HG02852 (cell line): ENCODE data around the gene ITGA8.
"Not testable (repeated sequence)": the region's sequence is repeated elsewhere in the genome, so short reads cannot be mapped to it uniquely, and the experiment has no call there.

ENCODE experiments used
- ATAC-seq: cut with Tn5 transposase; IDR thresholded peaks from one replicate; pipeline ENCODE4 v1.9.1; 2021; ENCODE audit warnings: mild to moderate bottlenecking, moderate library complexity; ENCODE audit not compliant: unreplicated experiment

Gene ITGA8

DNA sequence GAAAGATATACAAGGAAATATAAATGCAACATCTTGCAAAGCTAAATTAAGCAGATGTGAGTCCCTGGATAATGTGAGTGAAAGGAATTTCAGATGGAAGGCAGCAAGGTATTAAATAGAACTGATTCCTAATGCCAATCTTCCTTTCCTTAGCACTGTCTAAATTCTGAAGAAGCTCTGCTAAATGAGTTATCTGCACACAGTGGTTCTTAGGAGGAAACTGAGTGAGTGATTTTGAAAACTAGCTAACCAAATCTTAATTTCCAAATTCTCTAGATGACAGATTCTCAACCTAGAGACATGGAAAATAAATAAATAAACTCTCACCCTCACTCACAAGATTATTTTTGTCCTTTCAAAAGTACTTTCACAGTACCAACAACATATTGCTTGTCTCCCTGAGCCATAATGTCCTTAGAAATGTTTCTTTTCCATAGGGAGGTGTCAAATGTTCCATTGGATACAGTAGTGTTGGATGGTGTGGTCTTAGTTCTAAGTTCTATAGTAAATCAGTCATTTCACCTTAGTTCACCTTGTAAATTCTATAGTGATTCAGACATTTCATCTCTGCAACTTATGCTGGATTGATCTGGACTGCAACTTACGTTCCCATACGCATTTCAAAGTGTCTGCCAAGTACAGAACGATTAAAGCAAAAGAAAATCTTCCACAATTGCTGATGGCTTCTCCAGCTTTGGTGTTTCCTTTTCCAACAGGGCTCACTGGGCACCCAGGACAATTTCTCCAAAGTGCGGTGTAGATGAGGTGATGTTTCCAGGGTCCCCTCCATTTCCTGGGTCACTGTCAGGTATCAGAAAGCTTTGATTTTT is 203.3 kb downstream of the ITGA8 start:
- no peak for ATAC-seq

DNA sequence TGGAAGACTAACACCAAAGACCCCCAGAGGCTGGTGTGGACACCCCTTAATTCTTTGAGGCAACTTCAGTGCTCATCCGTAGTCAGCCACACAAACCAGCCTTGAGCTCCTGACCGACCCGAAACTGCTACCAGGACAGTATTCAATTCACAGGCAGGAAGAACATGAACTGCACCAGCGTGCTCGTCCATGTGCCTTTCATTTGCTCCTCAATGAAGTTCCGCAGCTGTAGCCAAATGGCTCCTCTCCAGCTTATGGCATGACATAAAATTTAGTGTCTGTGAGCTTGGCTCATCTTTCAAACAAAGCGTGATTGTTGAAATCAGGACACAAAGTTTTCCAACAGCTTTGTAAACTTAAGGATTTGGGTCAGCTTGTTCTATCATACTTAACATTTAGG is 204.5 kb downstream of the ITGA8 start:
- ATAC-seq = no peak

DNA sequence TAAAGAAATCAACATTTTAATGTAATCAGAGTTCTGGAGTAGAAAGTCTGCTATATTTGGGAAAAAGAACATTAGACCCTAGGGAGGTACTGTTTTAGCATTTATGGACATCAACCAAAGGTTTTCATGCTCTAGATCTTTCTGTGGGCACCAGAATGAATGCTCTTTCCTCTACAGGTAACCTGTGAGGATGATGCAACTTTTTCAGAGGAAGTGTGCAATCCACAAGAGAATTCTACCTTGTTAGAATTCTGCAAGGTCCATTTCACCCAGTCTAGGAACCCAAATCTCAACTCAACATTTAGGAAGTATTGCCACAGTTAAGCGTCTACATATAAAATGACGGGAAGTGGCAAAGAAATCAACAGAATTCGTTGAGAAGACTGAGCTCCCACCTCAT is 208.8 kb downstream of the ITGA8 start:
- no peak for ATAC-seq

DNA sequence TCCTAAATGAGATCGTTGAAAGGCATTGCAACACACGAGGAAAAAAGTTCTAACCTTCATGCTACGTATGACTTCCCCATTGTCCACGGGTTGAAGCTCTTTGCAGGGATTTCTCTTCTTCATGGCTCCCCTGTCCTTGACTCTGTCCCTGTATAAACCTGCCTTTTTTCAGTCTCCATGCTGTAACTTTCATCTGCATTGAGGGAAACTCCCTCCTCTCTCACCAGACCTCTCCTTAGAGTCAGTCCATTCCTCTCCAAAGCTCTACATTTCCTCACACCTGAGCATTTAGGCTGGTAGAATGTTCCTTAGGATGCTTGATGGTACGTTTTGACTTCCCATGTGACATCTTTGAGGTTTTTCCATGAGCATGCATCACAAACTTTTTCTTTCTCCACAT is 214.4 kb downstream of the ITGA8 start:
- ATAC-seq = no peak

DNA sequence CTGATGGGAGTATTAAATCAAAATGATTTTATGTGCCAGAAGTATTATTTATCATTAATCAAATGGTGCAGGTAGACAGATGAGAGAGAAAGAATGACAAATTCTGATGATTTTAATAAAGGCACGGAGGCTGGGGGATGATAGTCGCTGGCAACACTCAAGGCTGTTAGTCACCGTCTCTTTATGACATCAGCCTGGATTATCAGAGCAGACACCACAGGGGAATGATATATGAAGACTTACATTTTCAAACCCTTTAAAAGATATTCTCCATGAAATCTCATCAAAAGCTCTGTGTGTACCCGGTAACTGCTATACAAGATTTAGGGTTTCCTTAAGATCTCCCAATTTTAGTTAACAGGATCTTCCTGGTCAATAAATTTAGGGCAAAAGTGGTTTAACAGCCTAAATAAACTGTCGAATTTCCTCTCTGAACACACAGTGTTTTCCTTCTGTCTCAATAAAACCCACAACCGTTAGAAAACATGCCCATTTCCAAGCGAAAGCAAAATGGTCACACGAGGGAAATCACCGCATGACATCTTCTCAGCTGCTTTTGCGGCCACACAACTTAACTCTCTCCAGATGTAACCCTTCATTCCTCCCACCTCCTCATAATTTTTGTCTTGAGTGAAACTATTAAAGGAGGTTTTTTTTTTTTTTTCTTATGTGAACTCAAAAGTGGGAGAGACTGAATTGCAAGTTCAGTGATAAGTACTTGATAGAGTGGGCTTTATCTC is 215.5 kb downstream of the ITGA8 start:
- peak; percentile 71 for ATAC-seq

DNA sequence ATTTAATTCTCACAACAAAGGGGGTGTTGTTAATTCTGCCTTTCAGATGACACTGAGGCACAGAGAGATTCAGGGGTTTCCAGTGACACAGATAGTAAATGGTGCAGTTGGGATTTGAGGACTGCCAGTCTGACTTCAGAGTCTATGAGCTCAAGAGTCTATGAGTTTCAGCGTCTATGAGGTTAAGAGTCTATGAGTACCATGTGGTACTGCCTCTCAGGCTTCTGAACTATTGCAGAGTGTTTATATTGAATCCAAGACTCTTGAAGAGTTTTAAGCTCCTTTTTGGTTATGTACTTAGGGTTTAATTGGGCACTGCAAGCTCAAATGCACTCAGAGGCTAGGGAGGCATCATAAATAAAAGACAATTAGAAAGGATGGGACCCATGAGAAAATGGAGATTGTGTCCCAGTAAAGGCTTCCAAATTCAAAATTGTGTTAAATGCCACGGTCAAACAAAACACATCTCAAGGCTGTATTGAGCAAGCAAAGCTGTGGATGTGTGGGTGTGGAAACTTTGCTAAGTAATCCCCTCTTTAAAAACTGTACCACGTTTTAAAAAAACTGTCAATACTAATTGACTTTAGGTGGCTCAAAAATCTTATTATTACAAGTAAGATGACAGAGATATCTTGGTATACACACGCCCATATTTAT is 224.7 kb downstream of the ITGA8 start:
- ATAC-seq = no peak

DNA sequence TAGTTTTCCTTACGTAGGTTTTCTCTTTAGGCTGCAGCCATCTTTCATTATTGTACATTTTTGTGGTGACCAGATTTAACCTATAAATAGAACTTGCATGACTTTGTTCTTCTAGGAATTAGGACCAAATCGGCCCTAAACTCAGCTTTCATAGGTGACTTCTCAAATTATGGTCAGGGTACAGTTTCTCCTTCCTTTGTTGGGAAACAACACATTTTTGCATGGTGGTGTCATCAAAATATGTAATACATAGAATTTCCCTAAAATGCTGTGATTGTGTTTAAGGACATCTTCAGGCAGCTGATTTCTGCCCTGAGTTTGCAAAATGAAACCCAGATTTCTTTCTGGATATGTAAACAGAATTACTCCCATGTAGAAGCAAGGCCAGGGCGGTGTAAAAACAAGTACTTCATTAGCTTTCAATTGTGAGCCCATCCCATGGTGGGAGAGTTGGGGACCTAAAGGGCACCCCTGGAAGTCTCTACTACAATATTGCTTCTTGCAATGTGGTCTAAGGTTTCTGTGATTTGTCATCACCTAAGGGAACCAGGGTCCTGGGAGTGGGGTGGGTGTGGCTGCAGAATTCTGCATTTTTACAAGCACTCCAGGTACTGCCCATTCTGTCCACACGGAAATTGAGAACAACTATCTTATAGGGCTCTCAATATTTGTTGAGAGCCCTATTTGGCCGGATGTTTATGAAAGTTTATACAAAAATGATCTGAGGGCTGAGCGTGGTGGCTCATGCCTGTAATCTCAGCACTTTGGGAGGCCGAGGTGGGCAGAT is 227.7 kb downstream of the ITGA8 start:
- no peak for ATAC-seq

DNA sequence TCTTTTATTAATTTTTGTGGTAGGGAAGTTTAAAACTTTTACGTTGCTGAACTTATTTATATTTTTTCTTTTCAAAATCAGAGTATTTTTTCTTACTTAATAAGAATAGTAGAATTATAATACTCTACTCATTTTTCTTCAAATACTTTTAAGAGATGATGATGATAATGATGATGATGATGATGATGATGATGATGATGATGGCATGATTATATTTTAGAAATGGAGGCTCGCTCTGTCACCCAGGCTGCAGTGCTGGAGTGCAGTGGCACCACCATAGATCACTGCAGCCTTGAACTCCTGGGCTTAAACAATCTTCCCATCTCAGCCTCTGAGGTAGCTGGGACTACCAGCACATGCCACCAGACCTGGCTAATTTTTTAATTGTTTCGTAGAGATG is 230.3 kb downstream of the ITGA8 start:
- no peak for ATAC-seq

DNA sequence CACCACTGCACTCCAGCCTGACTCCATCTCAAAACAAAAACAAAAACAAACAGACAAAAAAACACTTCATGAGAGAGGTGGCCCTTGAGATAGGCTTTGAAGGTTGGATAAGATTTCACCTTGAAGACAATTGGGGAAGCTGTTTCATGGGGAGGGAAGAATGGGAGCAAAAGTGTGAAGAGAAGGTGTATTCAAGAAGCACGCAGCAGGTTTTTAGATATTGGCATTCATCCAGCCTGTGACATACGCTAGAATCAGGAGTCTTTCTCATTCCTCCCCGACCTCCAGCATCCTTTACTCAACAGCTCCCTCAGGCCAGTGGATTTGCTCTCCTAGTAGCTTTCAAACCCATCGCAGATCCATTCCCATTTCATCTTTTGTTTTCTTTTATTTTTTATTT is 232.3 kb downstream of the ITGA8 start:
- ATAC-seq = no peak

DNA sequence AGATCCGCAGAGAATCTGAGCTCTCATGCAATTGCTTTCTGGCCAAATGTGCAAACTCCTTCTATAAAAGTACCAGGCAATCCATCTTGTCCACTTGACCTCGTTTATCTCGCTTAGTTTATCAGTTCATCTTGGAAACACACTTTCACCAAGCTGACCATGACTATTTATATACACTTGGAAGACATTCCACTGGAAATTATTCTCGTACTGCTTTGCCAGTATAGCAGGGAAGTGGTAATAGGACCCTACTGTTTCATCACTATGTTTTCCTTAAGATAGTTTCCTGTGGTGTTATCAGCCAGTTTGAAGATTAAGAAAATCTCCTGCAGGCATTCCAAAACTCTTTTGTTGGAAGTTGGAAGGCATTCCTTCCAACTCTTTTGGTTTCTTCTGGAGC is 233.3 kb downstream of the ITGA8 start:
- ATAC-seq = no peak

DNA sequence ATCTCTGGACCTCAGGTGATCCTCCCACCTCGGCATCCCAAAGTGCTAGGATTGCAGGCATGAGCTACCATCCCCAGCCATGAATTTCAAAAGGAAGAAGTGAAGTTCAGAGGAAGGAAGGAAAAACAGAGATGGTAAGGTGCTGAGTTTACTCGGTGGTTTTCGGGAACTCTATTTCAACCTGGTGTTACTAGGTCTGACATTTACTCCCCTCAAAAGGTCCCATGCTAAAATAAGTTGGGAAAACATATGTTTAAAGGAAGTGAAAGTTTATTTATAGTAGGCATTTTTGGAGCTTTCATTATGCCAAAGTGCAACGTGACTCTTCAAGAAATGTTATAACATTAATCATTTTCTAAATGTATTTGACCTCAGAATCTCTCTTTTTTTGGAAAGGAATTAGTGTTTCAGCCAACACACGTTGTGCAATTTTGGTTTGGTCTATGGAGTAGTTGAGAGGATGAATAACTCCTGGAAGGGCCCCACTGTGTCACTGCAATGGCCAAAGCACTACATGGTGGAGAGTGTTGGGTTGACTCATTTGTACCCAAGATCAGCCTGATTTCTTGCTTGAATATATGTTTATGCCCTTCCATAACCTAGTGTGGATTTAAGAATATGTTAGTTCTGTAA is 233.9 kb downstream of the ITGA8 start:
- no peak for ATAC-seq

DNA sequence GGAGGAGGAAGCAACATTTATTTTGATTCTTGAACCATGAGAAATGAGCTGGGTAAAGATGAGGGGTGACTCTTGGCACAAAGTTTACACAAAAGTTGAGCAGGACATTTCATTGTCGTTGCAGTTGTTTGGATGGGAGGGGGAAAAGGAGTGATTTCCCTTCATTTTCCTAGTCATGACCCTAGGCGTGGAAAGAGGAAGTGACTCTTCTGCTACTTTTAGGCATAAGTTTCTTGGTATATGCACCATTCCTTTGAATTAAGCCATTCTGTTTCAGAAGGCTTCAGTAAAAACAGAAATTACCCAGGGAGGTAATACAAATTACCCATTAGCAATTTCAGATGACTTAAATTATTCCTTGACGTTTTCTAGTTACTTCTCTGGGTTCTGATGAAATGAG is 234.7 kb downstream of the ITGA8 start:
- ATAC-seq = no peak

DNA sequence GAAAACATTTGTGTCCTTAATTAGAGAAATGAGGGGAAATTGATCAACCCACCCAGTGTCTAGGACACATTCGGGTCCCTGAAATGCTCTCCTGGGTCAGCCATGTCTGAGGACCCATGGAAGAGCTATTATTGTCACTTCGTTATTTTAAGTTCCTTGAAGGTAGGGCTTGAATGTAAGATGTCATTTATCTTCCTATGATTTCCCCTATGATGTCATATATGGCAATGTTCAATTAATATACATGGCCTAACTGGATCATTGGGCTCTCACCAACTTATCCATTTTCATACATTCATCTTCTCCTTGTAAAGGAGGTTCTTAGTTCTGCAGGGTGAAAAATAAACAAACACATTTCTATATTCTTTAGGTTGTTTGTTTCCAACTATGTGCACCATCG is 235.6 kb downstream of the ITGA8 start:
- ATAC-seq = no peak

DNA sequence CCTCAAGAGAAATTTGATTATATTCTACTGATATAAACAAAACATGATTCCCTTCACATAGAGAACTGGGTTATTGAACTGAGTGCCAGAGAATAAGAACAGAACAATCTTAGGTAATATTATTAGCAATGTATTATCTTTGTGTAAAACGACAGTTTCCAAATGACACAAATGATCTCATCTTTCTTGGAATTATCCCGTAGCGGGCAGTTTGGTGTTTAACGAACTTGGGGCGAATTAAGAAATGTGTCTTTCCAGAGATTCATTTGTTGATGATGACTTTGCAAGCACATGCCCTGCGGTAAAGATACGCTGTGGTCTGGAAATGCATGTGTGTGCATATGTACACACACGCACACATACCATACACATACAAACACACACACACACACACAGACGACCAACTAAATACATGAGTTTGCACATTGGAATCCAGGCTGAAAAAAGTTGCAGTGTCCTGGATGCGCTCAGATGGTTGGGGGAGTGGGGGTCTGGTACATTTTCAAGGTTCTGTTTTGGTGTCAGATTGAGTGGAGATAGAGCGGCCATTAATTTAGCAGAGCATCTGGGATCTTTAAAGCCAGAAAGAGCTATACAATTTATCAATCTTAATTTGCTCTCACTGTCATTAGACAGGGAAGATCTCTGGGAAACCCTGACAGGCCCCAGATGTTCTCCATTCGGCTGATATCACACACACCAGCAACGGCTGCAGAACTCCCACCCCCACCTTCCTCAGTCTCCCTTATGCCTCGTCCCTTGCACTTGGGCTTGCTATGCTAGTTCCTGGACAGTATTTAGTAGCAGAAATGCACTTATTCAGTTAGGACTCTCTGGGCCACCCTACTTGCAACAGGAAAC is 236.3 kb downstream of the ITGA8 start:
- no peak for ATAC-seq

DNA sequence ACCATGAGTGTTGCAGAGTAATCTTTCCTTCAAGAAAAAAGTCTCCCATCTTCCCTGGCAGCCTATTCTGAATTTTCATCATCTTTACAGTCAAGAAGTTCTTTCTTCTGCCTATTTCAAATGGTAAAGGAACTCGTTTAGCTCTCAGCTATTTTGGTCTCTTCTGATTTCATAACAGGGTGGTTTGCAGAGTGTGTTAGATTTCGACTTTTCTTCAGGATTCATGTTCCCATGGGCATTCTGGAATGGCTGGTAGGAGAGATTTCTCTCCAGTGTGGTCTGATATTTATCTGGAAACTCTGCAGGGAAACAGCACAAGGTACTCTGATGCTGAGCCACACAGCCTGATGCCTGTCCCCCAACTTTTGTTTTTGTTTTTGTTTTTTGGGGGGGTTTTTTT is 237.6 kb downstream of the ITGA8 start:
- no peak for ATAC-seq

DNA sequence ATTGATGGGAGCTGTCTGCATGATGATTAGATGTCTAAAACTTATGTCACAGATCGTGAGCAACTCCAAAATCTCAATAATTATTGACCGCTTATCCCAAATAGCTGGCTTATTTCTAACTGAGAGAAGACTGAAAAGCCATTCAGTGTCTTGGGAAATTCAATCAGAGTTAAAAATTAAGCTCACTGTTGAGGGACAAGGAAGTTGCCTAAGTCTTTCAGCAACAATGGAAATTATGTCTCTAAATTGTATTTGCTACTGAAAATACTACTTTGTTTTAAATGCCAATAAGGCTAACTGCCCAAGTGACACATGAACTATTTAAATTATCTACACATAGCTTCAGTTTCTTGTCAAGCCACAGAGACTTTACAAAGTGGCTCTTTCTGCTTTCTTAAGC is 240.8 kb downstream of the ITGA8 start:
- ATAC-seq = no peak

DNA sequence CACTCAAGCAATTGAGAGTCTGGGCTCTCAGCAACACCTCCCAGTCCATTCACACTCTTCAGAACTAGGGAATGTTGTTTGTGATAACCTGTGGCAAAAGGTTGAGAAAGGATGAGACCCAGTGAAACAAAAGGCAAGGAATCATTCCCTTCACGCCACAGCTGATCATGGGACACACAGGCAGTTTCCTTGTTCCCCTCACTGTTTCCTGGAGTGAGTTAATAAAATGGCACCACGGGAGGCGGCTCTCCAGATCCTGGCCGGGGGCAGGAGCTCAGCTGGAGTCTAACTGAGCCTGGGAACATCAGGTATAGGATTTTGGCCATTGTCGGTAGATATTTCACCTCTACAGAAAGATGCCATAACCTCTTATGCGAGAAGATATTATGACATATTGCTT is 241.3 kb downstream of the ITGA8 start:
- no peak for ATAC-seq

DNA sequence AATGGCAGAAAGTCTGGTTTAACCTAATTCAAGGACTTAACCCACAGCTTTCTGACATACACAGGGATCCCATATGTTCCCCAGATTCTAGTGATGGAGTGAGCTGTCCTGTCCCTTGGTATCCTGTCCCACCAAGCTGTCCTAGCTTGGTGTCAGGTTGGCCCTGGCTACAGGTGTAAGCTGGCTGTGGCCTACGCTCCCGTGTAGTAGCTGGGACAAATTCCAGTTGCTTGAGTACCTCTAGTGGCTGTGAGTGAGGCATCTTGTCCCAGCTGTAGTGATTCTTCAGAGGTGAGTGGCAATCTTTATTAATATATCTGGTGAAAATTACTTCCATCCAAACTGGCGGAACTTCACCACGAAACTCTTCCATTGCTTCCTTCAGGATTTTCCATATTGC is 243.4 kb downstream of the ITGA8 start:
- no peak for ATAC-seq

DNA sequence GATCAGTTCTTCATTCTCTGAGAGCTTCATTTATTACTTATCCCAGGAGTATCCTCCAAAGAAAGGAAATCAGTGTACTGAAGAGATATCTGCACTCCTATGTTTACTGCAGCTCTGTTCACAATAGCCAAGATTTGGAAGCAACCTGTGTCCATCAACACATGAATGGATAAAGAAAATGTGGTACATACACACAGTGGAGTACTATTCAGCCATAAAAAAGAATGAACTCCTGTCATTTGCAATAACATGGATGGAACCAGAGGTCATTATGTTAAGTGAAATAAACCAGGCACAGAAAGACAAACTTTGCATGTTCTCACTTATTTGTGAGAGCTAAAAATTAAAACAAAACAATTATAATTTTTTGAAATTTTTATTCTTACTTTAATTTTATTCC is 244.3 kb downstream of the ITGA8 start:
- not testable (repeated sequence) for ATAC-seq

DNA sequence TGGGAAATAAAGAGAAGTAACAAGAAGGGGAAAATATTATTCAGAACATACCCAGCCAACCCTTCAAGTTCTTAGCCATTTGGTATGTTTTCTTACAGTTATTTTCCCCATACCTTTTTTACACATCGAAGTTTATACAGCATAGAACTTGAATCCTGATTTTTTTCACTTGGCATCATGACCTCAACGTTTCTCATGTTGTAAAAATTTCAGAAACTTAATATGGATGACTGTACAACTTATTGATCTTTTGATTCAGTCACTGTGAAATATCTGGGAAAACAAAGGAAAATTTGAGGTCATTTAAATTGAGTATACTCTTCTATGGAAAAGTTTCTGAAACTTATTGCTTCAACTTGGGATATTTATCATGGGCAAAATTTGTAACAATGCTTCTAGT is 245.1 kb downstream of the ITGA8 start:
- no peak for ATAC-seq
